ENCODE measurements around the gene GRM8. TPM values are rescaled to one million over a fixed set of nuclear protein-coding genes. Genes with fewer than 3 reads are reported as not detected.

Gene GRM8
- polyA plus RNA-seq, 1 donor from 2014 or later, result 1.5 TPM

DNA sequence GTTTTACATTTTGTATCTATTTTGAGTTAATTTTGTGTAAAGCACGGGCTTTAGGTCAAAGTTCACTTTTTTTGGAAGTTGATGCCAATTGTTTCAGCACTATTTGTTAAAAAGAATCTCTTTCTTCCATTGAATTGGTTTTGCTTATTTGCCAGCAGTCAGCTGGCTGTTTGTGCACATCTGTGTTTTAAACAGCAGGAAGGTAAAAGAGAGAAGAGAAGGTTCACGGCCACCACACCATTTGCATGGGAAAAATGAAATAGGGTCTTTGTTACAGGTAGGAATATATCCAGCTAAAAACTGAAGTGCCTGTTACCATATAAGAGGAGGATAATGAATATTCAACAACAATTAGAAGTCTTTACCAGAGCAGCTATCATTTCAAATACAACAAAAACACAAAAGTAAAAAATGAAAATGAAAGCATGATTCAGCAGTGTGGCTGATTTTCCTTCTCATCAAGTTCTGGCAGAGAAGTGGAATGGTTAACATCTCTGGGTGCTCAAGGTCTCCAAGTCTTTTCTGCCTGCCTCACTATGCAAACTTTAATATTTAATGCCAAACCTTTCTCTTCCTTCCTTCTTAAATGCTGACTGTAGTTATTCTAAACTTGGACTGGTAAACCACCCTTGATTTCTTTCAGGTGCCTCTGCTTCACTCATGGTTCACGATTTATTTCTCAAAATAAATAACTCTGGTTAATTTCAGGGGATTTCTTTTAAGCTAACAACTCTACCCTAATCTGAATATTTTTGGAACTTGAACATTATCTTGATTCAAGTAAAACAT is 841.5 kb downstream of the GRM8 start:
- Histone ChIP-seq H4K20me1 (ENCODE audit: insufficient read depth) (no peaks in the 10 kb centered on the region), H3K79me2 (replicated peaks; ENCODE audit: insufficient read depth, low read length) (no peaks in the 10 kb centered on the region), H3F3A (ENCODE audit: insufficient read depth, low read length, poor library complexity, severe bottlenecking) (no peaks in the 10 kb centered on the region), H3K27me3 (ENCODE audit: insufficient read depth, low read depth, low read length) (no peaks in the 10 kb centered on the region), H3K9me3 (ENCODE audit: low read length) (no peaks in the 10 kb centered on the region), H3K9me2 (ENCODE audit: insufficient read depth, low read length) (no peaks in the 10 kb centered on the region), H3K9ac (ENCODE audit: low read length) (no peak overlapping the region), H2AFZ (ENCODE audit: low read depth, low read length) (no peak overlapping the region), H3K36me3 (ENCODE audit: insufficient read depth, low read length) (no peaks in the 10 kb centered on the region), H3K27ac (ENCODE audit: low read length) (no peak overlapping the region), H3K4me3 (ENCODE audit: low read length) (no peak overlapping the region), H3K4me2 (ENCODE audit: low read length) (no peak overlapping the region)
- no peak for TF ChIP-seq EZH2 (IDR thresholded peaks at IDR 0.05; ENCODE audit: borderline replicate concordance, insufficient read depth, low read length, poor library complexity, severe bottlenecking)

DNA sequence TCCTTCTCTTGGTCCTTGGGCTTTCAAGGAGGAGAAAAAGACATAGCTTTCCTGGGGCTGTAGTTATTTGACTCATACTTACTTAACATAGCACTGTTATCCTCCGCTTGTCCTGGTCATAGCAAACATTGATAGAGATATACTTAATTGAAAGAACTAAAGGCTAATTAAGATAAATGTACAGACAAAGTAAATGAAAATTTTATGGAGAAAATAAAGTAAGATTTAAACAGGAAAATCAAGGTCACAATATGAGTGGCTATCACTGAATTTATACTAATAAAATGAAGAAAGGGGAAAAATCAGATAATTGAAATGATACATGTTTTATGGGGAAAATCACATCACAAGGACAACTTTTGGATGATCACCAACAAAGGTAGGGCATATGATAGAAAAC is 849.7 kb downstream of the GRM8 start:
- Histone ChIP-seq H3F3A (ENCODE audit: insufficient read depth, low read length, poor library complexity, severe bottlenecking) (no peaks in the 10 kb centered on the region), H3K79me2 (replicated peaks; ENCODE audit: insufficient read depth, low read length) (no peaks in the 10 kb centered on the region)

More for the DNA sequence above, 849.7 kb downstream of the GRM8 start:
- Histone ChIP-seq H4K20me1 (ENCODE audit: insufficient read depth) (no peaks in the 10 kb centered on the region), H3K4me3 (ENCODE audit: low read length) (no peak overlapping the region), H3K9ac (ENCODE audit: low read length) (no peak overlapping the region), H3K27me3 (ENCODE audit: insufficient read depth, low read depth, low read length) (no peaks in the 10 kb centered on the region), H3K9me2 (ENCODE audit: insufficient read depth, low read length) (no peaks in the 10 kb centered on the region), H3K36me3 (ENCODE audit: insufficient read depth, low read length) (no peaks in the 10 kb centered on the region), H3K4me2 (ENCODE audit: low read length) (no peak overlapping the region), H3K27ac (ENCODE audit: low read length) (no peak overlapping the region), H3K9me3 (ENCODE audit: low read length) (no peaks in the 10 kb centered on the region), H2AFZ (ENCODE audit: low read depth, low read length) (no peak overlapping the region)
- no peak for TF ChIP-seq MXI1 (conservative IDR thresholded peaks at IDR 0.05; ENCODE audit: poor library complexity, severe bottlenecking)
- no peak for TF ChIP-seq RAD21 (conservative IDR thresholded peaks at IDR 0.05)
- no peak for TF ChIP-seq SMC3 (conservative IDR thresholded peaks at IDR 0.05; ENCODE audit: poor library complexity)
- no peak for TF ChIP-seq EP300 (conservative IDR thresholded peaks at IDR 0.05; ENCODE audit: poor library complexity, severe bottlenecking)
- no peak for TF ChIP-seq TAF1 (IDR thresholded peaks at IDR 0.05; ENCODE audit: low read depth)
- TF ChIP-seq, protein P1, sequence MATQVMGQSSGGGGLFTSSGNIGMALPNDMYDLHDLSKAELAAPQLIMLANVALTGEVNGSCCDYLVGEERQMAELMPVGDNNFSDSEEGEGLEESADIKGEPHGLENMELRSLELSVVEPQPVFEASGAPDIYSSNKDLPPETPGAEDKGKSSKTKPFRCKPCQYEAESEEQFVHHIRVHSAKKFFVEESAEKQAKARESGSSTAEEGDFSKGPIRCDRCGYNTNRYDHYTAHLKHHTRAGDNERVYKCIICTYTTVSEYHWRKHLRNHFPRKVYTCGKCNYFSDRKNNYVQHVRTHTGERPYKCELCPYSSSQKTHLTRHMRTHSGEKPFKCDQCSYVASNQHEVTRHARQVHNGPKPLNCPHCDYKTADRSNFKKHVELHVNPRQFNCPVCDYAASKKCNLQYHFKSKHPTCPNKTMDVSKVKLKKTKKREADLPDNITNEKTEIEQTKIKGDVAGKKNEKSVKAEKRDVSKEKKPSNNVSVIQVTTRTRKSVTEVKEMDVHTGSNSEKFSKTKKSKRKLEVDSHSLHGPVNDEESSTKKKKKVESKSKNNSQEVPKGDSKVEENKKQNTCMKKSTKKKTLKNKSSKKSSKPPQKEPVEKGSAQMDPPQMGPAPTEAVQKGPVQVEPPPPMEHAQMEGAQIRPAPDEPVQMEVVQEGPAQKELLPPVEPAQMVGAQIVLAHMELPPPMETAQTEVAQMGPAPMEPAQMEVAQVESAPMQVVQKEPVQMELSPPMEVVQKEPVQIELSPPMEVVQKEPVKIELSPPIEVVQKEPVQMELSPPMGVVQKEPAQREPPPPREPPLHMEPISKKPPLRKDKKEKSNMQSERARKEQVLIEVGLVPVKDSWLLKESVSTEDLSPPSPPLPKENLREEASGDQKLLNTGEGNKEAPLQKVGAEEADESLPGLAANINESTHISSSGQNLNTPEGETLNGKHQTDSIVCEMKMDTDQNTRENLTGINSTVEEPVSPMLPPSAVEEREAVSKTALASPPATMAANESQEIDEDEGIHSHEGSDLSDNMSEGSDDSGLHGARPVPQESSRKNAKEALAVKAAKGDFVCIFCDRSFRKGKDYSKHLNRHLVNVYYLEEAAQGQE (IDR thresholded peaks at IDR 0.05; ENCODE audit: borderline replicate concordance), result no peak
- no peak for TF ChIP-seq EZH2 (IDR thresholded peaks at IDR 0.05; ENCODE audit: borderline replicate concordance, insufficient read depth, low read length, poor library complexity, severe bottlenecking)
- TF ChIP-seq, protein P2, sequence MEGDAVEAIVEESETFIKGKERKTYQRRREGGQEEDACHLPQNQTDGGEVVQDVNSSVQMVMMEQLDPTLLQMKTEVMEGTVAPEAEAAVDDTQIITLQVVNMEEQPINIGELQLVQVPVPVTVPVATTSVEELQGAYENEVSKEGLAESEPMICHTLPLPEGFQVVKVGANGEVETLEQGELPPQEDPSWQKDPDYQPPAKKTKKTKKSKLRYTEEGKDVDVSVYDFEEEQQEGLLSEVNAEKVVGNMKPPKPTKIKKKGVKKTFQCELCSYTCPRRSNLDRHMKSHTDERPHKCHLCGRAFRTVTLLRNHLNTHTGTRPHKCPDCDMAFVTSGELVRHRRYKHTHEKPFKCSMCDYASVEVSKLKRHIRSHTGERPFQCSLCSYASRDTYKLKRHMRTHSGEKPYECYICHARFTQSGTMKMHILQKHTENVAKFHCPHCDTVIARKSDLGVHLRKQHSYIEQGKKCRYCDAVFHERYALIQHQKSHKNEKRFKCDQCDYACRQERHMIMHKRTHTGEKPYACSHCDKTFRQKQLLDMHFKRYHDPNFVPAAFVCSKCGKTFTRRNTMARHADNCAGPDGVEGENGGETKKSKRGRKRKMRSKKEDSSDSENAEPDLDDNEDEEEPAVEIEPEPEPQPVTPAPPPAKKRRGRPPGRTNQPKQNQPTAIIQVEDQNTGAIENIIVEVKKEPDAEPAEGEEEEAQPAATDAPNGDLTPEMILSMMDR (IDR thresholded peaks at IDR 0.05; ENCODE audit: poor library complexity, severe bottlenecking), result no peak
- no peak for TF ChIP-seq POLR2AphosphoS5 (IDR thresholded peaks at IDR 0.05)

Data from neural cell (in vitro differentiated cells).